ENCODE results near the gene LRMDA. TPM values are rescaled to one million over a fixed set of nuclear protein-coding genes. Genes with fewer than 3 reads are reported as not detected.

The LRMDA gene
- total RNA-seq, 4 donors from 2014 or later: 9.8 to 18.6 (median 15.8) TPM

DNA sequence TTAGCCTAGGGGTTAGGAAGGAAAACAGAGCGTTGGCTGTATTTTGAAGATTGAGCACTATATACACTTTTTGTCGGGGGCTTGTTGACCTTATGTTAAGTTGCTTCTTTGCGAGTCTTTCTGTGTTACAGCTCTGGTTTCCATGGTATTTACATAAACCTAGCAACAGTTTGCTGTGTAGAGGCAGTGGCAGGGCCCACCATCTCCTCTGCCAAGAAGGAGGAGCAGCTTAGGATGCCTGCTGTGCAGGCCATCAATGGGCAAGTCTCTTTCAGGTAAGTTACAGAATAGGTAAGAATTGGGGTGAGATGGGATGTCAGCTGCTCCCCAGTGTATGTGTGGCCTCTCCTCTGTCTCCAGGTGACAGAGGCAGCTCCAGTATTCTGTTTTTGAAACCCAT, 485.5 kb downstream of the LRMDA start:
- WGBS, 2 donors: 46 to 51% methylated on average over 3 of the region's 3 CpGs

GRCh38 chr10:75919913-75920312, 488.5 kb downstream of the LRMDA start:
- peaks cover 0 to 22% (median 0%) of the 10 kb centered on the region in 4 donors for H3K4me1 ChIP-seq
- no peaks in the 10 kb centered on the region for H3K27me3 ChIP-seq
- WGBS, 2 donors: 61 to 62% methylated on average over 2 of the region's 2 CpGs
- TF ChIP-seq CTCF (IDR thresholded peaks at IDR 0.05) (no peak), POLR2A (IDR thresholded peaks at IDR 0.05) (no peak), EP300 (IDR thresholded peaks at IDR 0.05) (no peak)
- no peaks in the 10 kb centered on the region for H3K9me3 ChIP-seq
- peak overlapping the region in 1 of 4 donors; percentile 33 for H3K27ac ChIP-seq
- no peak for DNase-seq (ENCODE audit: low spot score in 2 of 2)
- H3K4me3 ChIP-seq: no peak overlapping the region
- no peaks in the 10 kb centered on the region for H3K36me3 ChIP-seq

More for the DNA sequence above, 485.5 kb downstream of the LRMDA start:
- Histone ChIP-seq H3K27ac (no peak overlapping the region), H3K27me3 (no peaks in the 10 kb centered on the region), H3K4me3 (no peak overlapping the region), H3K9me3 (no peaks in the 10 kb centered on the region), H3K36me3 (no peaks in the 10 kb centered on the region), H3K4me1 (peaks cover 0 to 18% (median 0%) of the 10 kb centered on the region in 4 donors)
- no peak for DNase-seq (ENCODE audit: low spot score in 2 of 2)
- TF ChIP-seq EP300 (IDR thresholded peaks at IDR 0.05) (no peak), CTCF (IDR thresholded peaks at IDR 0.05) (no peak), POLR2A (IDR thresholded peaks at IDR 0.05) (no peak)

GRCh38 chr10:75922435-75922834, 491.0 kb downstream of the LRMDA start:
- no peaks in the 10 kb centered on the region for H3K9me3 ChIP-seq
- peaks cover 0 to 22% (median 0%) of the 10 kb centered on the region in 4 donors for H3K4me1 ChIP-seq
- H3K4me3 ChIP-seq: no peak overlapping the region
- TF ChIP-seq POLR2A (IDR thresholded peaks at IDR 0.05) (no peak), EP300 (IDR thresholded peaks at IDR 0.05) (no peak), CTCF (IDR thresholded peaks at IDR 0.05) (no peak)
- H3K27ac ChIP-seq: no peak overlapping the region
- no peaks in the 10 kb centered on the region for H3K27me3 ChIP-seq
- DNase-seq (ENCODE audit: low spot score in 2 of 2): no peak
- H3K36me3 ChIP-seq: no peaks in the 10 kb centered on the region

- H3K27ac ChIP-seq: no peak overlapping the region
- no peak for DNase-seq (ENCODE audit: low spot score in 2 of 2)
- no peak overlapping the region for H3K4me3 ChIP-seq
- TF ChIP-seq EP300 (IDR thresholded peaks at IDR 0.05): no peak
- TF ChIP-seq POLR2A (IDR thresholded peaks at IDR 0.05): no peak
- no peak for TF ChIP-seq CTCF (IDR thresholded peaks at IDR 0.05)
- 49 to 57% methylated on average over 9 of the region's 9 CpGs for WGBS, 2 donors
- H3K27me3 ChIP-seq: no peaks in the 10 kb centered on the region
- H3K9me3 ChIP-seq: no peaks in the 10 kb centered on the region
- no peaks in the 10 kb centered on the region for H3K36me3 ChIP-seq
- H3K4me1 ChIP-seq: peaks cover 0 to 14% (median 0%) of the 10 kb centered on the region in 4 donors
Observed at GRCh38 chr10:75924309-75924902, 493.0 kb downstream of the LRMDA start.

GRCh38 chr10:75925999-75926398, 494.6 kb downstream of the LRMDA start:
- TF ChIP-seq EP300 (IDR thresholded peaks at IDR 0.05) (no peak), CTCF (IDR thresholded peaks at IDR 0.05) (no peak), POLR2A (IDR thresholded peaks at IDR 0.05) (no peak)
- Histone ChIP-seq H3K27ac (no peak overlapping the region), H3K36me3 (no peaks in the 10 kb centered on the region), H3K27me3 (no peaks in the 10 kb centered on the region), H3K4me1 (peaks cover 0 to 4% (median 0%) of the 10 kb centered on the region in 4 donors), H3K4me3 (no peak overlapping the region), H3K9me3 (no peaks in the 10 kb centered on the region)
- no peak for DNase-seq (ENCODE audit: low spot score in 2 of 2)
- 95 to 100% methylated on average over 1 of the region's 1 CpG for WGBS, 2 donors

Data from tibial nerve (tissue), 4 donors.